K562 (cell line): ENCODE results near the gene TSPYL4. TPM values are rescaled to one million over a fixed set of nuclear protein-coding genes. Genes with fewer than 3 reads are reported as not detected.

Source experiments
- CTCFL ChIP-seq: IDR thresholded peaks from 2 replicates; pipeline ENCODE4 v1.6.1; 2011; ENCODE audit warnings: borderline replicate concordance, low read depth, mild to moderate bottlenecking, moderate library complexity, low read length; ENCODE audit not compliant: insufficient read depth, poor library complexity, severe bottlenecking
- E2F4 ChIP-seq: sonication (generic); formaldehyde crosslinking; IDR thresholded peaks from 2 replicates; pipeline ENCODE4 v1.8.0; 2022; ENCODE audit warnings: mild to moderate bottlenecking, low read depth, missing genetic modification reagents
- FUS ChIP-seq: fragments of 200-400 bp; formaldehyde crosslinking; optimal IDR thresholded peaks from 2 replicates; pipeline ENCODE3; 2017; ENCODE audit warnings: low read depth, low read length
- MAFG ChIP-seq: fragments of 450-650 bp; conservative IDR thresholded peaks from 2 replicates; pipeline ENCODE4 v1.6.1; 2016; ENCODE audit warnings: missing genetic modification characterization, missing compliant biosample characterization
- MCM3 ChIP-seq: fragments of 450-650 bp; IDR thresholded peaks from 2 replicates; pipeline ENCODE4 v1.6.1; 2016
- PCBP2 ChIP-seq: fragments of 200-400 bp; formaldehyde crosslinking; IDR thresholded peaks from 2 replicates; pipeline ENCODE4 v1.6.1; 2018; ENCODE audit warnings: low read length, low read depth, mild to moderate bottlenecking, moderate library complexity; ENCODE audit not compliant: poor library complexity, severe bottlenecking
- PHF8 ChIP-seq: fragments of 200-600 bp; sonication (generic); IDR thresholded peaks from 2 replicates; pipeline ENCODE4 v1.6.1; 2012; ENCODE audit warnings: mixed run types, mild to moderate bottlenecking, inconsistent platforms, low read length, moderate library complexity, borderline replicate concordance
- SMARCE1 ChIP-seq: fragments of 450-650 bp; IDR thresholded peaks from 2 replicates; pipeline ENCODE4 v1.7.1; 2016; ENCODE audit warnings: mild to moderate bottlenecking
- UBTF ChIP-seq, 2 experiments: IDR thresholded peaks; 2 replicates each; pipeline ENCODE4 v1.6.1; 2012; ENCODE audit warnings: improper control_type of control experiment in 2 of 2, low read depth in 2 of 2, low read length in 2 of 2, borderline replicate concordance in 1 of 2
- ZBTB9 ChIP-seq: fragments of 450-650 bp; formaldehyde crosslinking; IDR thresholded peaks from 2 replicates; pipeline ENCODE4 v1.4.0; 2020; ENCODE audit warnings: mild to moderate bottlenecking, moderate library complexity
- ZNF609 ChIP-seq: sonication (generic); formaldehyde crosslinking; IDR thresholded peaks from 2 replicates; pipeline ENCODE4 v1.8.1; 2023; ENCODE audit warnings: missing genetic modification reagents, mild to moderate bottlenecking, borderline replicate concordance
- ZNF830 ChIP-seq: fragments of 250-450 bp; sonication (Bioruptor Pico); IDR thresholded peaks from 2 replicates; pipeline ENCODE4 v1.5.0; 2021; ENCODE audit warnings: mild to moderate bottlenecking
- polyA plus RNA-seq, 8 experiments: library from polyadenylated mRNA; depleted of rRNA in 4 of 8; stranded (reverse) in 5 of 8; unstranded in 3 of 8; fragments of >200 nt; fragmentation: Nextera tagmentation in 2 of 8; fragmentation: Illumina TruSeq in 1 of 8; extraction: Ambion mirVana in 2 of 8; extraction: Trizol in 1 of 8; gene quantifications; 2 replicates each; pipeline versions ENCODE4 v1.2.1 to v1.2.3, GENCODE V29; 2011 to 2014; ENCODE audit warnings: inconsistent platforms in 1 of 8, missing spikeins in 1 of 8
- total RNA-seq, 7 experiments: library from RNA; depleted of rRNA in 6 of 7; stranded (reverse); fragments of >200 nt in 6 of 7; fragmentation: Illumina TruSeq in 2 of 7; extraction: Trizol in 2 of 7; gene quantifications; 2 replicates each; pipeline versions ENCODE4 v1.2.1 to v1.2.3, GENCODE V29; 2011 to 2021; ENCODE audit warnings: low replicate concordance in 1 of 7

Gene TSPYL4
- total and polyA plus RNA-seq, 9 of the 15 experiments (the other 6 are each of a cell fraction or from before 2014, with no cell fraction given), result 0.69 to 18.0 (median 9.1) TPM

GRCh38 chr6:116279232-116280160 is 25.6 kb upstream of the TSPYL4 start, which contains the start of gene TSPYL1 (continued):
- TF ChIP-seq ZNF609 (CRISPR knock-in tag) (peak; percentile 74; the same call in 1 of the 2 replicates), ZNF830 (CRISPR knock-in tag) (0 out of 2 replicates have a peak, but pooled peaks have one; percentile 18), PHF8 (peak; percentile 90), E2F4 (0 out of 2 replicates have a peak, but pooled peaks have one; percentile 77), UBTF (IDR thresholded peaks at IDR 0.05; ENCODE audit: borderline replicate concordance in 1 of 2, low read depth in 2 of 2, low read length in 2 of 2) (peak in 1 of 2 experiments; percentile 90; a peak in 2 of 4 replicates), SMARCE1 (peak; percentile 75), MCM3 (no peak), CTCFL (peak; percentile 68), PCBP2 (no peak), MAFG (tag) (0 out of 2 replicates have a peak, but pooled peaks have one; percentile 30), ZBTB9 (CRISPR knock-in tag) (peak; percentile 80; the same call in 1 of the 2 replicates), FUS (no peak)
